ENCODE data around the gene CHTF8.
"Not testable (repeated sequence)": the region's sequence is repeated elsewhere in the genome, so short reads cannot be mapped to it uniquely, and the experiment has no call there.

Gene CHTF8

DNA sequence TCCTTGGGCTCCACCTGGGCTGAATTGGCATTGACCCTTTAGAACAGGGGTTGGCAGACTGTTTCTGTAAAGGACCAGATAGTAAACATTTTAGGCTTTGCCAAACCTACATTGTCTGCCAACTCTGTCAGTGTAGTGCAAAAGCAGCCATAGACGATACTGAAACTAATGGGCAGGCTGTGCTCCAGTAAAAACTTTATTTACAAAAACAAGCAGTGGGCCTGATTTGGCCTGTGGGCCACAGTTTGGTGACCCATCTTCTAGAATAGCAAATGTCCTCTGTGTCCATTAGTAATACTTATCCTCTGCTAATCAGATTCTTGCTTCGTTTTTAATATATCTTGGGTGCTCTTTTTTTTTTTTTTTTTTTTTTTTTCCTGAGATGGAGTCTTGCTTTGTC, 6.2 kb upstream of the CHTF8 start:
- DNase-seq: no peak

DNA sequence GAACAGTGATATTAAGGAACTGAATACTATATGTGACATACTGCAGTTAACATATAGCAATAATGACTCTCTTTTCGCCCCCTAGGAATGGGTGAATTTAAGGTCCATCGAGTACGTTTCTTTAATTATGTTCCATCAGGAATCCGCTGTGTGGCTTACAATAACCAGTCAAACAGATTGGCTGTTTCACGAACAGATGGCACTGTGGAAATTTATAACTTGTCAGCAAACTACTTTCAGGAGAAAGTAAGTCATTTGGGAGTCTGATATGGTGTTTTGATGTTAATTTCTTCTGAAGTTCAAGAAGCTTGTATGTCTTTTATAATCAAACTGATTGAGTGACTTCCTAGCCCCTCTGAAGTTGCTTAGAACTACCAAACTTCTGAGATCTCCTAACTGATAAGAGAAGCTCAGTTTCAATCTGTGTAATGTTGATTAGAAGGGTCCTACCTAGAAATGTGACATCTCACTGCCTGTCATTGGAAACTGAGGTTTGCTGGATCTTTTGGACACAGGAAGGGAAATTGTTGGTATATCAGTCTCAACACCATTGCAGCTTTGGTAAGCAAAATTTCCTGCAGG, 1.1 kb upstream of the CHTF8 start:
- no peak for DNase-seq

DNA sequence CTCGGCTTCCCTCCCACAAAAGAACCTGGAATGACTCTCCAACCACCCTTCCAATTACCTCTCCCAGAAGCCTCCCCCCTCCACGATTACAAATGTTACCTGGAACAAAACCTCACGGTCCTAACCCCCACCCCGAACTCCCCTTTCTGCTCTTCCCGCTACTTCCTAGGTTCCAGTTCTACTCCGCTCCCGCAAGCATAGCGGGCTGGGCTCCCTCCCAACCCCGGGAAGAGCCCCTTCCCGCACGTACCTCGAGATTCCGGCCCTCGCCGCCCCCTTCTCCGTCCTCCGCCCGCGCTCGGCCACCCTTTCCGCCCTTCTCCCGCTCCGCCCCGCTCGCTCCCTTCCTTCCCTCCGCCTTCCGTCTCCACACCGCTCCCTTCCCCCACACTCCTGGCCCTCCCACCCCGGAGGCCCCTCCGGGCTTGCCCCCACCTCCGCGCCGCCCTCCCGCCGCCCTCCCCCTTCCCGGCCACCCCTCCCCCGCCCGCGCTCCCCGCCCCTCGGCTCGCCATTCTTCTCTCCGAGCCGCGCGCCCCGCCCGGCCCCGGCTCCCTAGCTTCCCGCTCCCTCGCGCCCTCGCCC, 457 bp downstream of the CHTF8 start:
- DNase-seq: peak; percentile 90

DNA sequence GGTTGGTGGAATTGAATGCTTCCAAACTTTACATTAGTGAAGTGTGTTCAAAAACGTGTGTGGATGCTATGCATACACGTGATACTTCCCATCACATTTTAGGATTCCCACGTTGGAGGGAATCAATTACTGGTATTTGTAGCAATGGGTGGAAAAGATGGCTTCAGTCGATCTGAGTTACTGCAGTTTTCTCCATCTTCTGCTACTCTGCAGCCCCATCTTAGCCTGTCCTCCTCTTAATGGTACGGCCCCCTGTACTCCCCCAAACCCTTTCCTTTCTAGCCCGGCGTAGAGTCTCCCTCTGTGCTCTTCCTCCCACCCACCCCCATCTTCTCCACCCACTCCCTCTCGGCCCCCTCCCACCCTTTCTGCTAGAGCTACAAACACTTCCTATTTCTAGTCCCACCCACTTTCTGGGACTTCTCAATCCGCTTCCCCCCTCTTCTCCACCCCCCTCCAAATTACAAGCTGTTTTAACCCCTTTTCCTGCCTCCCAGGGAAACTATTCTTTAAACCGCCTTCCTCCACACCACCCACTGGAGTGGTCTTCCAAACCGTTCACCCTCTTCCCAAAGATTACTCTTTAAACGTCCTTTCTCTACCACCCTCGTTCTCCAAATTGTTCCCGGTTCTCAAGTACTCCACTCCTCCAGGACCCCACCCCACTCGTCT, 1.1 kb downstream of the CHTF8 start:
- DNase-seq: no peak

DNA sequence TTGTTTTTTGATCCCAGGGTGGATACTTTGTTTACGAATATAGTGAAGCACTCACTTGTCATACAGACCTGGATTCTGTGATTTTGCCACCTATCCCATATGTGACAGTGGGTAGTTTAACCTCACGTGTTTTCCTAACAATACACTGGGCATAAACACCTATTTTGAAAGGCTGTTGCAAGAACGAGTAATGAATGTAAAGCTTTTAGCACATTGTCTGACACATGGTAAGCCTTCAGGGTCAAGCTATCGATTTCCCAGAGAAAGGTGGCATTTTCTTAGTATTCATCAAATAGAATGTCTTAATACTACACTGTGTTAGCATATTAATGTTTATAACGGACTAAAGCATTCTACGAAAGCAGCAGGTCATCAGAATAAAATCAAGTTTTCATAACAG, 1.9 kb downstream of the CHTF8 start:
- no peak for DNase-seq

DNA sequence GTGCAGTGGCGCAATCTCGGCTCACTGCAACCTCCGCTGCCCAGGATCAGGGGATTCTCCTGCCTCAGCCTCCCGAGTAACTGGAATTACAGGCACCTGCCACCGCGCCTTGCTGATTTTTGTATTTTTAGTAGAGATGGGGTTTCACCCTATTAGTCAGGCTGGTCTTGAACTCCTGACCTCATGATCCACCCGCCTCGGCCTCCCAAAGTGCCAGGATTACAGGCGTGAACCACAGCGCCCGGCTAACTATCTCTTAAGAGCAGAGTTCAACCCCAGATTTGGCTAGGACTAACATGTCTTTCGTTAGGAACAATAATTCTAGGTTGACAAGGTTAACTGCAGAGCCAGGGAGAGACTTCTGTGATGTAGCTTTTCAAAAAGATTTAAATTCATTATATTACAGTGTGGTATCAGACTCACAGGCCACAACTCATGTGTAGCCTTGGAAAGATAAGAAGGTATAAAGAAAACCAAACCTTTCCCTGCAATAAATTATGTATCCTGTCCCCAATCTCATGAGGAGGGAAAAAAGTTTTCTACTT, 4.3 kb downstream of the CHTF8 start:
- no peak for DNase-seq

DNA sequence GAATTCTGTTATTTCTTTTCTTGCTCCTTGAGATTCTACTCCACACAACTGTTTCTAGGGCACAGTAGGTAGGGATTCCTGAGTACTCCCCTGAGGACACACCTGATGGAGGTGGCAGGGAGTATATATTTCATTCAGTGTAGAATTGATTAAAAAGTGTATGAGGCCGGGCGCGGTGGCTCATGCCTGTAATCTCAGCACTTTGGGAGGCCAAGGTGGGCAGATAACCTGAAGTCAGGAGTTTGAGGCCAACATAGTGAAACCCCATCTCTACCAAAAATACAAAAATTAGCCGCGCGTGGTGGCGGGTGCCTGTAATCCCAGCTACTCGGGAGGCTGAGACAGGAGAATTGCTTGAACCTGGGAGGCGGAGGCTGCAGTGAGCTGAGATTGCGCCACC, 5.6 kb downstream of the CHTF8 start:
- not testable (repeated sequence) for DNase-seq

DNA sequence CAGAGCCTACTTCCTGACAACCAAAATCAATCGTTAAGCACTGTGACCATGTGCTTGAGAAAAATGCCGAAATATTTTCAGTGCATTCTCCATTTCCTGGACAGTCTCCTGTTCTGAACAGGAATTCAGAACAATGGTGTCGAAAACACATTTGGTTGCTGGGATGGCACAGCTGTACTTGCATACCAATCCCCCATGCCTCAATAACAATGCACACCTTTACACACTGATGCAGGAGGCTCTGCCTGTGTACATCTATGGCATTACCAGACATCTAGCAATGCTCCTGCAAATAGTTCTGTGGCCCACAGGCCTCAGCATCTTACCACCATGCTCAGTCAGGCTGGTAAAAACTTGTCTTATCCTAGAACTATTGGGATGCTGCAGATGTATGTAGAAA, 6.2 kb downstream of the CHTF8 start:
- no peak for DNase-seq

DNA sequence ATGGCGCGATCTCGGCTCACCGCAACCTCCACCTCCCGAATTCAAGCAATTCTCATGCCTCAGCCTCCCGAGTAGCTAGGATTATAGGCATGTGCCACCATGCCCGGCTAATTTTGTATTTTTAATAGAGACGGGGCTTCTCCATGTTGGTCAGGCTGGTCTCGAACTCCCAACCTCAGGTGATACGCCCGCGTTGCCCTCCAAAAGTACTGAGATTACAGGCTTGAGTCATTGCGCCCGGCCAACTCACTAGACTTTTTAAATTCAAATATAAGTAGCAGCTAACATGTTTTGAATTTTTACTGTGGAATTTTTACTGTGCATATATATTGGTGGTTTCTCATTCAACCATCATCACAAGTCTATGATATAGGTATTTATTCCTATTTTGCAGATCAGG, 7.4 kb downstream of the CHTF8 start:
- DNase-seq: not testable (repeated sequence)

DNA sequence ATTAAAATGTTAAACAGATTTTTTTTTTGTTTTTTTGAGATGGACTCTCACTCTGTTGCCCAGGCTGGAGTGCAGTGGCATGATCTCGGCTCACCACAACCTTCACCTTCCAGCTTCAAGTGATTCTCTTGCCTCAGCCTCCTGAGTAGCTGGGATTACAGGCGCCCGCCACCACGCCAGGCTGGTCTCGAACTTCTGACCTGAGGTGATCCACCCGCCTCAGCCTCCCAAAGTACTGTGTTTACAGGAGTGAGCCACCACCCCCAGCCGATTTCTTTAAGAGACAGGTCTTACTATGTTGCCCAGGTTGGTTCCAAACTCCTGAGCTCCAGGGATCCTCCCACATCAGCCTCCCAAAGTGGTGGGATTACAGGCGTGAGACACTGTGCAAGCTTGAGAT, 8.0 kb downstream of the CHTF8 start:
- DNase-seq: not testable (repeated sequence)

DNA sequence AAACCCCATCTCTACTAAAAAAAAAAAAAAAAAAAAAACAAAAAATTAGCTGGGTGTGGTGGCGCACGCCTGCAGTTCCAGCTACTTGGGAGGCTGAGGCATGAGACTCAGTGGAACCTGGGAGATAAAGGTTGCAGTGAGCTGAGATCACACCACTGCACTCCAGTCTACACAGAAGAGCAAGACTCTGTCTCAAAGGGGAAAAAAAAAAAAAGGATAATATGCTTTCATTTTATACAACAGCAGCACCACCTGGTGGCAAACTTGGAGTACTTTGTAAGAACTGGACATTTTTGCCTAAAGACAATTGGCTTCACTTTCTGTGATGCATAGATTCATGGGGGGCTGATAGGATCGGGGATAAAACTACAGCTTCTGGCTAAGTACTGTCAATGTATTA, 8.5 kb downstream of the CHTF8 start:
- peak; percentile 82 for DNase-seq

DNA sequence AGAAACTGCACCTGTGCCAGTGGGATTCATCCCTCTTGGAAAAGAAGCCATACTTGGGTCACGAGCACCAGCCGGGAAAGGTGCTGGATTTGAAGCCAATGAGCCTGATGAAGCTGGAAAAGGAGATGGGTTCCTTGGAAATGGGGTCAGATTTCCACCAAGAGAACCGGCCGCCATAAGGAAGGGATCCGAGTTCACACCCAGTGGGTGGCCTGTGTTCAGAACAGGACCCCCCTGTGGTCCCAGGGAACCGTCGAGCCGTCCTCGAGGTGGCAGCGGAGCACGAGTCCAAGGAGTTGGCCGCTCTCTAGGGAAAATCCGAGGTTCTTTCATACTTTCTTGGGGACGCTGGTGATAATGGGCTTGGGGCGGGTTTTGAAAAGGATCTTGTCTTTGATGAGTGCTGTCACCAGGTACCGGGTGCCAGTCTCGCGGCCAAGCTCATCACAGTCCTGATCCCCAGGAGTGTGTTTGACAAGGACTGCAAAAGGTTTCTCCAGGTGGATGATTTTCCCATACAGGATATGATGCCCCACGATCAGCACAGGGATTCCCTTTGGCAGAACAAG, 12.2 kb downstream of the CHTF8 start:
- DNase-seq: no peak

DNA sequence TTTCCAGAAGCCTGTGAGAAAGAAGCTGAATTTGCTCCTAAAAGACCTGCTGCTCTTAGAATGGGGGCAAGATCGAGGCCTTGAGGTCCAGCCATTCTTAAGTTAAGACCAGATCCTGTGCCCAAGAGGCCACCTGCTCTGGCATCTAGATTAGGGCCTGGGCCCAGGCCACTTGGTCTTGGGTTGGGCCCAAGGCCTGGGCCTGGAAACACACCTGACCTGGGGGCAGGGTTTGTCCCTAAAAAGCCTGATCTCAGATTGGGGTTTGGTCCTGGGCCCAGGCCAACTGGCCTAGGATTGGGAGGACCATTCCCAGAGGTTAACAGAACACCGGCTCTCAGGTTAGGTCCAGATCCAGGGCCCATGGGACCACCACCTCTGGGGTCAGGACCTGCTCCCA, 12.9 kb downstream of the CHTF8 start:
- DNase-seq: no peak

DNA sequence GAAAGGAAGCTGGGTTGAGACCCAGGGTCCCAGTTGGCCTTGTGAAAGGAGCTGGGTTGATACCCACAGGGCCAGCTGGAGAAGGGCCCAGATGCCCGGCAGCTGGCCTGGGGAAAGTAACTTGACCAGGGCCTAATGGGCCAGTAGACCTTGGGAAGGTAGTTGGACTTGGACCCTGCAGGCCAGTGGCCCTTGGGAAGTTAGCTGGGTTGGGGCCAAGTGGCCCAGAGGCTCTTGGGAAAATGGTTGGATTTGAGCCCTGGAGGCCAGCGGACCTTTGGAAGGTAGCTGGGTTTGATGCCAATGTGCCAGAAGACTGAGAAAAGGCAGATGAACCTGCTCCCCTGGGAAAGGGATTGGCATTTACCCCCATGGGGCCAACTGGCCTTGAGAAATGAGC, 13.4 kb downstream of the CHTF8 start:
- DNase-seq: no peak

DNA sequence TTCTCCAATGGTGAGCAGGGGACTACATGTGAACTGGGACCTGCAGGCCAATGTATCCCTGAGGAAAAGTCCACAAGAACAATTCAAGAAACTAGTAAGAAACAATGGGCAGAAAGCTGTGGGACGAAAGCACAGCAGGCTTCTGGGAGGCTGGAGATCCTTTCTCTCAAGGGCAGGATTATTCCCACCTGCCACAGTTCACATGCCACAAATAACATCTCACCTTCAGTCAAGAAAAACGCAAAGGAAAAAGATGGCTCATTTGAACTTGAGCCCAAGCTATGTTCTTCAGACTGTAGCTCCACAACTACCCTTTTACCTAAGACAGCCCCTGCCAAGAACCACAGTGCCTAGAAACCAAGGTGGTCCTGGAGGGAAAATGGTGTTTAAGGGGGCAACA, 13.9 kb downstream of the CHTF8 start:
- no peak for DNase-seq

DNA sequence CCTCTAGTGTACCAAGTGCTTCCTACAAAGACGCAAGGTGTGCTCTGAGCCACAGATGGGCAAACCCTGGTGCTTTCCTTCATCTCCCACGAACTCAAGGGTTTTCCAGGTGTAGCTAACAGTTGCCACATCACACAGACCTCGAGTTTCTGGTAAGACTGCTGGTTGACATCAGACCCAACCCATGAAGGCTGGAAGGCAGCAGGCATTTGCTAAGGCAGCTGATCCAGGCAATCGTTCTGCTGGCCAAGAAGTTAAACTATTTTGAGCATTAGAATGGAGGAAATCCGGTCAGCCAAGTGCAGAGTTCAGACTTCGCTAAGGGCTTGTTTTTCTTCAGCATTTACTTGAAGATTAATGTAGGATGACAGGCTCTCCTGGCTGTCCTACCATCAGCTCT, 15.5 kb downstream of the CHTF8 start:
- DNase-seq: no peak

DNA sequence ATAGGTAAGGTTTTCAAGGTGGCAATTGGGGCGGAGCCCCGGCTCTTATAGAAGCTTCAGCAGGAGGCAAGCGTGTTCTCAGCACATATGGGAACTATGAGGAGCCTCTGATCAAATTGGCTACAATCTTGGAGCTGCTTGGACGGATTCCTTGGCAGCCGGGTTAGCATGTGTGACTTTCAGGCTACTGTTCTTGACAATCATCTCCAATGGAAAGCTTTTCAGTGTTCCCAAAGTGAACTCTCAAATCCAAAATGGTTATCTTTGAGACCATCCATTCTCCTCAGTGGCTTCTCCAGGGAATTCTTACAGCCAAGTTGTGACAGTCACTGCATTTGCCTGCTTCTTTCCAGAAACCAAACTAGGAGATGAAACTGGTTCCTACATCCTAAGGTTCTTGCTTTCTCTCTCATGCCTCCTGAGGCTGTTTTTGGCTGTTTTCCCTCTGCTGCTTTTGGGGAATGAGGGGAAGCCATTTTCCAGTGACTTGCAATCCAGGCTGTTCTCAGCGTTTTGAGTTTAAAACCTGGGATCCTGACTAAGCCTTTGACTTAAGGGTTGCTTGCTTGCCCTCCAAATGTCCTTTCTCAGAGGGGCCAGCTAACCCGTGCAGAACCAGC, 16.0 kb downstream of the CHTF8 start:
- no peak for DNase-seq

DNA sequence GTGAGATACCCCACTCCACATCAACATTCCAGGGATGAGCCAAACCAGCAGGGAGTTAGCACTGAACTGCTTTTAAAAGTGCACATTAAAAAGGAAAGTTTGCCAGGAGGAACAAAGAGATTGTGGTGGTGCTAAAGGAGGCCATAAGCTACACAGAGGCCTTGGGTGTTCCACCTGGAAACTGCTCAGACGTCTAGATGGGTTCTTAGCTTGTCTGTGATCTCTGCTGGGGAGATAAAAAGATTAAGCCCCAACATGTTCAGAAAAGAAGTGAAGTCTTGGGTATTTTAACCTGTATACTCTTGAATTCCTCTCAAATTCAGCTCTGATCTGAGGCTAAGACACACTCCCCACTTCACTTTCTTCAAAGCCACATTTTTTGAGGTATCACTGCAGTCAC, 16.6 kb downstream of the CHTF8 start:
- DNase-seq: no peak

DNA sequence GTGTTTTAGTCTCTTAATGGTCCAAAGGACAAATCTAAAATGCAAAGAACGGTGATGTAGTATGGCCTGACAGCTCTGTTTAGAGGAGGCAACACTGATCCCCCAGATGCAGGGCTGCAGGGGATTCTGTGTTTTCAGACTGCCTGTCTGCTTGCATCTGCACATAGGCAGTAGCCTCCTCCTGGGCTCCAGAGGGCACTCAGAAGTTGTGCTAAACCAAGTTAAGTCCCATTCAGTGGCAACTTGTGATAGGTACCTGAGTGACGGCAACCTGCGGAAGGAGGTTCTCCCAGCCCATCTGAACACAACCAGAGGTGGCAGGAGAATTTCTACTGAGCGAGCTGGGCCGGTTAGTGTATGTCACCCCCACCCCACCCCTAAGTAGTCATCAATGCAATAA, 17.0 kb downstream of the CHTF8 start:
- DNase-seq: no peak

DNA sequence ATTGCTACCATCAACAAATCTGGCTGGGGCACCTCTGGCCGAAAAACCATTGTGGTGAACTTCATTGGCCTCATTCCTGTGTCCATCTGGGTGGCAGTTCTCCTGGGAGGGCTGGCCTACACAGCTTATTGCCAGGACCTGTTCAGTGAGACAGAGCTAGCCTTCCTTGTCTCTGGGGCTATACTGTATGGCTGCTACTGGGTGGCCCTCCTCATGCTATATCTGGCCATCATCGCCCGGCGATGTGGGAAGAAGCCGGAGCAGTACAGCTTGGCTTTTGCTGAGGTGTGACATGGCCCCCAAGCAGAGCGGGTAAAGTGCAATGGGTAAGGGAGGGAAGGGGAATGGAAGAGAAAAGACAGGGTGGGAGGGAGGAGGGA, 17.4 kb downstream of the CHTF8 start:
- no peak for DNase-seq

DNA sequence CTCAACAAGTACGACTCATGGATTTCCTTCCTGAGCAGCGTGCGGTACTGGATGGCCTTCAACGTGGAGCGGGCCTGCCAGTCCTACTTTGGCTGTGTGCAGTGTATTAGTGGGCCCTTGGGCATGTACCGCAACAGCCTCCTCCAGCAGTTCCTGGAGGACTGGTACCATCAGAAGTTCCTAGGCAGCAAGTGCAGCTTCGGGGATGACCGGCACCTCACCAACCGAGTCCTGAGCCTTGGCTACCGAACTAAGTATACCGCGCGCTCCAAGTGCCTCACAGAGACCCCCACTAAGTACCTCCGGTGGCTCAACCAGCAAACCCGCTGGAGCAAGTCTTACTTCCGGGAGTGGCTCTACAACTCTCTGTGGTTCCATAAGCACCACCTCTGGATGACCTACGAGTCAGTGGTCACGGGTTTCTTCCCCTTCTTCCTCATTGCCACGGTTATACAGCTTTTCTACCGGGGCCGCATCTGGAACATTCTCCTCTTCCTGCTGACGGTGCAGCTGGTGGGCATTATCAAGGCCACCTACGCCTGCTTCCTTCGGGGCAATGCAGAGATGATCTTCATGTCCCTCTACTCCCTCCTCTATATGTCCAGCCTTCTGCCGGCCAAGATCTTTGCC, 17.9 kb downstream of the CHTF8 start:
- DNase-seq: no peak

DNA sequence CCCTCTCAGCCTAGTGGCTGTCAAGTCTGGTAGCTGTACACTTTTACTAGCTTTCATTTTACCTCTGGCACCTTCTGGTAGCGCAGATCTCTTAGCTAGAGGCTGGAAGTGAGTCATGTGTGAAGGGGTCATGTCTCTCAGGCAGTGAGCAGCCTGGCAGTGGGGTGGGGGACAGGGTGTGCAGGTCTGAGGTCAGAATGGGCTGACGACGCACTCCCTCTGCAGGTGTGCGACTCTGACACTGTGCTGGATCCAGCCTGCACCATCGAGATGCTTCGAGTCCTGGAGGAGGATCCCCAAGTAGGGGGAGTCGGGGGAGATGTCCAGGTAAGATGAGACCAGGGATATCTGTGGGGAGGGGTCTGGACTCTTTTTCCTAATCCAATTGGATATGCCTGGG, 19.2 kb downstream of the CHTF8 start:
- DNase-seq: no peak

All from activated effector memory CD4-positive, alpha-beta T cell treated with anti-CD3 and anti-CD28 coated beads, Interleukin-2, amount 50 U/mL, for 16 hours (primary cell).